OCI-M1 (cell line): ENCODE data around the gene HS6ST3.

ENCODE experiments used
- DNase-seq: peaks from one replicate; lab custom pipeline; 2025; lab: John Stamatoyannopoulos, UW

The HS6ST3 gene

GRCh38 chr13:96837809-96838208 is 747.9 kb downstream of the HS6ST3 start:
- DNase-seq, result no peak

- peak; percentile 57 for DNase-seq
These were observed 754.3 kb downstream of the HS6ST3 start for GRCh38 chr13:96844195-96844594.

- DNase-seq, result peak; percentile 13
These were observed 754.7 kb downstream of the HS6ST3 start for GRCh38 chr13:96844616-96845015.

- DNase-seq, result peak; percentile 6
These were observed 758.4 kb downstream of the HS6ST3 start for GRCh38 chr13:96848286-96848685.

- no peak for DNase-seq
These were observed 759.2 kb downstream of the HS6ST3 start for GRCh38 chr13:96849091-96849490.

GRCh38 chr13:96850538-96851145 is 760.7 kb downstream of the HS6ST3 start:
- DNase-seq, result no peak

- no peak for DNase-seq
These were observed 762.0 kb downstream of the HS6ST3 start for GRCh38 chr13:96851856-96852445.

GRCh38 chr13:96858133-96858826 is 768.4 kb downstream of the HS6ST3 start:
- no peak for DNase-seq

GRCh38 chr13:96860882-96861281 is 771.0 kb downstream of the HS6ST3 start:
- DNase-seq, result peak; percentile 68

- no peak for DNase-seq
These were observed 772.2 kb downstream of the HS6ST3 start for GRCh38 chr13:96862093-96862492.

- DNase-seq, result no peak
These were observed 773.1 kb downstream of the HS6ST3 start for GRCh38 chr13:96862999-96863398.

GRCh38 chr13:96871469-96871868 is 781.6 kb downstream of the HS6ST3 start:
- no peak for DNase-seq

- no peak for DNase-seq
These were observed 790.5 kb downstream of the HS6ST3 start for GRCh38 chr13:96880419-96880818.
